UCSD-AML1 (cell line): Measurements from ENCODE around the gene STAC3.

Source experiments
- DNase-seq: peaks from one replicate; lab custom pipeline; 2025; ENCODE audit not compliant: unreplicated experiment; lab: John Stamatoyannopoulos, UW

The STAC3 gene

DNA sequence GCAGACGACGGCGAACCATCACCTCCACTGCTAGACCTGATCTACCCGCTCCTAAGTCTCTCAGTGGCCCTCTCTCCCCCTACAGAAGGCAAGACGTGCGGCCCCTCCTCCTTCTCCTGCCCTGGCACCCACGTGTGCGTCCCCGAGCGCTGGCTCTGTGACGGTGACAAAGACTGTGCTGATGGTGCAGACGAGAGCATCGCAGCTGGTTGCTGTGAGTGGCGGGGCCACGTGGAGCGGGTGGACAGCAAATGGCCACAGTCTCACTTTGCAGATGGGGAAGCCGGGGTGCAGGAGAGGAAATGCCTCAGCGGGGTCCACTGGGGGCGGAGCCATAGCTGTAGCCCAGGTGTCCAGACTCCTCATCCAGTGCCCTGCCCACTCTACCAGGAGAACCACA lies 55.8 kb downstream of the STAC3 start:
- no peak for DNase-seq

GRCh38 chr12:57194253-57194652 lies 56.7 kb downstream of the STAC3 start:
- no peak for DNase-seq

- DNase-seq = no peak
Observed at GRCh38 chr12:57193706-57194245, 57.2 kb downstream of the STAC3 start.
